NCI-H2196 (cell line): ENCODE results near the gene DCUN1D4.

Experiments
- DNase-seq: peaks from one replicate; lab custom pipeline; 2025; ENCODE audit not compliant: unreplicated experiment; lab: John Stamatoyannopoulos, UW

DCUN1D4 gene

DNA sequence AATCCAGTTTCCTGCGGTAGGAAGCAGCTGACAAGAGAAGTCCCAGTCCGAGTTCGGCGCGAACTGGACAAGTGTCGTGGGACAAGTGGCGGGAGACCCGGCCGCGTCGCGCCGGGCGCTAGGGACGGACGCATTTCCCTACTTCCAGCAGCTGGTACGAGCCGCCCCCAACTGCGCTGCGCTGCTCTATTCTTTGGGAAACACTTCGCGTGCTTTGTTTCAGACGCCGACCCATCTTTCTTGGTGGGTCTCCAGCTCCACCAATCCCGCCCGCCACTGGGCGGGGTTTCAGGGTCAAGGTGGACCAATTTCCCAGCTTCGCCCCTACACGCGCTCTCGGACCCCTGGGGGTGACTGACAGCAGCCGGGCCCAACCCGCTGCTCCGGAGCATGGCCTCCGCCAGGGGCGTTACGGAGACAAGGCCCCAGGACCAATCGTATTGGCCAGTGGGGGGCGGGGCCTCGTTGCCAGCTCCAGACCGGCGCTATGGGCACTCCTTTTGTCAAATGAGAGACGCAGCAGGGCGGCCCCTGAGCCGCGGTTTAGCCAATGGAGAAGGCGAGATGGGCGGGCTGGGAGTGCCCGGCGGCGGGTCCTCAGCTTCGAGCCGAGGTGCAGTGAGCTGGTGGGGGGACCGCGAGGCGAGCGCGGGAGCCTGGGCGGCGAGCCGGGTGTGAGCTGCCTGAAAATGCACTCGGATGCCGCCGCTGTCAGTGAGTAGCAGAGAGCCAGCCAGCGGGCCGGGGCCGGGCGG is at the start of gene DCUN1D4:
TSS of gene DCUN1D4 (plus strand) at position 600 of the 755 bp plus-strand sequence. CDS start at position 690, 90 bp downstream.
- peak; percentile 98 for DNase-seq

DNA sequence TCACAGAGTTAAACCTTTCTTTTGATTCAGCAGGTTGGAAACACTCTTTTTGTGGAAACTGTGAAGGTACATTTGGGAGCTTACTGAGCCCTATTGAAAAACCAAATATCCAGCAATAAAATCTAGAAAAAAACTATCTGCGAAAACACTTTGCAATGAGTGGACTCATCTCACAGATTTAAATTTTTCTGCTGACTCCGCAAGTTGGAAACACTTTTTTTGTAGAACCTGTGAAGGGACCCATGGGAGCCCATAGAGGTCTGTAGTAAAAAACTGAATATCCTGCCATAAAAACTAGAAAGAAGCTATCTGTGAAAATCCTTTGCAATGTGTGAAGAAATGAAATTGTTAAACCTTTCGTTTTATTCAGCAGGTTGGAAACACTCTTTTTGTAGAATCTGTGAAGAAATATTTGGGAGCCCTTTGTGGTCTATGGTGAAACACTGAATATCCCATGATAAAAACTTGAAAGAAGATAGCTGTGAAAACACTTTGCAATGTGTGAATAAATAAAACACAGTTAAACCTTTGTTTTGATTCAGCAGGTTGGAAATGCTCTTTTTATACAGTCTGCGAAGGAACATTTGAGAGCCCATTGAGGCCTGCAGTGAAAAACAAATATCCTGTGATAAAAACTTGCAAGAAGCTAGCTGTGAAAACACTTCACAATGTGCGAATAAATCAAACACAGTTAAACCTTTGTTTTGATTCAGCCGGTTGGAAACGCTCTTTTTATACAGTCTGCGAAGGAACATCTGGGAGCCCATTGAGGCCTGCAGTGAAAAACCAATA is 22.3 kb upstream of the DCUN1D4 start:
- DNase-seq: no peak

DNA sequence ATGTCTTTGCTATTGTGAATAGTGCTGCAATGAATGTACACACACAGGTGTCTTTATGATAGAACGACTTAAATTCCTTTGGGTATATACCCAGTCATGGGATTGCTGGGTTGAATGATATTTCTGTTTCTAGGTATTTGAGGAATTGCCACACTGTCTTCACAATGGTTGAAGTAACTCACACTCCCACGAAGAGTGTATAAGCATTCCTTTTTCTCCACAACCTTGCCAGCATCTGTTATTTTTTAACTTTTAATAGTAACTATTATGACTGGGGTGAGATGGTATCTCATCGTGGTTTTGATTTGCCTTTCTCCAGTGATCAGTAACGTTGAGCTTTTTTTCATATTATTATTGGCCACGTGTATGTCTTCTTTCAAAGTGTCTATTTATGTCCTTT is 17.6 kb upstream of the DCUN1D4 start:
- no peak for DNase-seq

DNA sequence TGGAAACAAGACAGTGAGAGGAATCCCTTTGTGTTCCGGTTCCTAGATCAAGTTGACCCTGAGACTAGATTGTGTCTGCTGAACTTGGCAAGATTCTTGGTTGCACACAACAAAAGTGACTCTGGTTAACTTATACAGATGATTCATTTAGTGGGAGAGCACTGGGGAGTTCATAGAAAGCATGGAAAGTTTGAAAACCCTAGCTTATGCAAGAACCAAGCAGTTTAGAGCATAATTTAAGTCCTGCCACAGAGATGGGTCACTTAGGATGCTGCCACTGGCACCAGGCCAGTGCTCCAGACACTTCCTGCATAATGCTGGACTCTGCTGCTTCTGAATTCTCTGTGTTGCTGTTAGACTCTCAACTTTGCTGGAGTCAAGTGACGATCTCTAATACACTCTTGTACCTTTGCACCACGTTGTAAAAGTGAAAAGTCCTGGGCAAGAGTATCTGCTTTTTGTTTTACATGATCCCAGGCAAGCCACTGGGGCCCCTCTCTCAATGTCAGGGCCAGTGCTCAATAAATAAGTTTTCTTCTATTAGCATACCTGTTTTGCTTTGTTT is 12.7 kb upstream of the DCUN1D4 start:
- DNase-seq: no peak

DNA sequence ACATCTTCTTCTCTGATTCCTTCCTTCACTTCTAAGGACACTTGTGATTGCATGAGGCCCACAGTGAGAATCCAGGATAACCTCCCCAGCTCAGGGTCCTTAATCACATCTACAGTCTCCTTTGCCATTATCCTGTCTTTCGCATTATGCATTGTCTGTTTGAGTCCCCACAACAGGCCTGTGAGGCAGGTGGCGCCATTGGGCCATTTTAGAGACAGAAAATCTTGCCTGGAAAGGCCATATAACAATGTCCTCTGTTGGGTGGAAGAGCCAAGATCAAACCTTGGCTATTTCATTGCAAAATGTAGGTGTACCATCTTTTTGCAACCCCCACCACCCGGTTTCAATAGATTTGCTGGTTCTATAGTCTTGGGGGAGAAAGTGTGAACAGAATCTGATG is 11.8 kb upstream of the DCUN1D4 start:
- DNase-seq: peak; percentile 34

DNA sequence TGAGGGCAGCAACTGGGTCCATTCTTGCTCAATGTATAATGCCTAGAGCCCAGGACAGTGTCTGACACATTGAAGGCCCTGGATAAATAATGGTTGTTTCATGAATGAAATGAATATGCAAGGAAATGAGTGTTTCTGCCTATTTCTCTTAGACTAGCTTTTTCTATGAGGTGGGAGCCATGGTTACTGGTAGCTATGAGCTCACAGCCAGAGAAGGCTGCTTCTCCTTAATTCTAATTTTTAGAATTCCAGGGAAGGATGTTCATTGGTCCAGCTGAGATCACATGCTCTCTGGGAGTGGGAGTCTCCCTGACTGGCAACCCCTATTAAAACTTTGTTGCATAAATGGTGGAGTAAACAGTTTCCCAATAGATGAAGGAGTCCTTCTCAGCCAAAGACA is 9.7 kb upstream of the DCUN1D4 start:
- no peak for DNase-seq

DNA sequence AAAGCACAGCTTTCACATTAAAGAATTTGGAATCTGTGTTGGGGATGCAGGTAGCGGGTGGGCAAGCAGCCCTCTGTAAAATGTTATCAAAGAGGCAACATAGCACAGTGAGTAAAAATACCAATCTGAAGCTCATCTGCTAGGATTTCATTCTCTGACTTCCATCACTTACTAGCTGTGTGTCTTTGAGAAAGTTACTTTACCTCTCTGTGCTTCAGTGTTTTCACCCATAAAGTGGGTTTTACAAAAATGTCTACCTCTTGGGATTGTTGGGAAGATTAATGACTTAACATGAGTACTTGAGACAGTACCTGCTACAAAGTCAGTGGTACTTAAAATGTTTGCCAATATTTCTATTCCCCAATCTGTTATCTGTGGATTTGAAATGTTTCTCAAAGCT is 7.9 kb upstream of the DCUN1D4 start:
- no peak for DNase-seq

DNA sequence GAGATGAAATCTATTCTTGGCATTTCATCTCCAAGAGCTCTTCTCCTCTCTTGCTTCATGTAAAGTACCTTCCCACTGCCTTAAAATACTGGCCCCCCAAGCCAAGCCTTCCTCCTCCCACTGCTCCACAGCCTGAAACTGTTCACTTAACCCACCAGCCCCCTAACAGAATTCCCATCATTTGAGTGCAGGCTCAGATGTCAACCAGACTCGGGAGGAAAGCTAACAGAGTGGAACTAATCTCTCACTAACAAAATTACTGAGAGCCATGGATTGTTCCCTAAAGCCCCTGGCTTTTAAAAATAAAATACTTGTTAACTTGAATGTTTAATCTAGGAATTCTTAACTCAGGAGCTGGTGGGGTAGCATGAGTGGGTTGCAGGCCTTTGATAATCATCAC is 7.1 kb upstream of the DCUN1D4 start:
- DNase-seq: no peak

DNA sequence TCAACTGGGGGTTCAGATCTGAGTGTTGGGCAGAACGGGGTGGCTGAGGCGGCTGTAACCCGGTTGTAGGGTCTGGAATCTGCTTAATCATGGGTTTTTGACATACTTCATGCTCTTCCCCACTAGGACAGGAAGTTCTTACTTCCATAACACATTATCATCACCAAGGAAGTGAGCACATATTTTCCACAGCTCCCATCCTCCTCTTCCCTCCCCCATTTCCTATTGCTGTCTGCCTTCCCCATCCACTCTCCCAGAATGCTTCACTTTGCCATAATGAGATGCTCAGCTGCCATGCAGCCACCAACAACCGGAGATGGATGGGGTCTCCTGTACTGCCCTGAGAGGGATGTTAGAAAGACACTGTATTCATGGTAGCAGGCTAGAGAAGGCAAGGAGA is 6.4 kb upstream of the DCUN1D4 start:
- DNase-seq: no peak

DNA sequence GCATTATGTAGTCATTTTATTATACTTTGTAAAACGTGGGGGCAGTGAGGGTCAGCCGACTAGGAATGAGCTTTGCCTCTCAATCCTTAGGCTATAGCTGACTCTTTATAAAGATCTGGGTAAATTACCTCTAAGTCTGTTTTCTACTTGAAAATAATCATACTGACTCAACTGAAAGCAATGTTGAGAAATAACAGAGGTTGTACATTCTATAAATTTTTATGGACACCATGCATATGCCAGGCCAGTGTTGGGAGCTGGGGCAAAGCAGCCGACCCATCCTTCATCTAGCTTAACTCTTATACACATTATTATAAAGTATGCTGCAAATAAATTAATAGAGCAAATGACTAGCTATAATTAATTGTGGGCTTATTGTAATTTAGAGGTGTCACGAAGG is 2.2 kb upstream of the DCUN1D4 start:
- DNase-seq: no peak

DNA sequence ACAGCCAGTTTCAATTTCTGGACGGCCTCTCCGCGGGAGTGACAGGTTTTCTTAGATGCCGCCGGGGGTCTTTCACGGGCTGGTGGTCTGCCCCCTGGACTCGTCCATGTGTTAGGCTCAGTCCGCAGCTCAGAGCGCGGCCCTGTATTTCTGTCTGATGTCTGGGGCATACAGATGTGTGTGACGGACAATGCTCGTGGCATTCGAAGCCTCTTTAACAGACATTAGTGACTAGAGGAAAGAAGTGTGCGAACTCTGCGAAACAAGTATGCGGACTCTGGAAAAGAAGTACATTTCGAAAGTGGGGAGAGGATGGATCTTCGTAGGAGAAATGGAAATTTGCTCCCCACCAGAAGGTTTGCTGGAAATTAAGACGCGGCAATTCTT is 793 bp upstream of the DCUN1D4 start:
- DNase-seq: no peak

DNA sequence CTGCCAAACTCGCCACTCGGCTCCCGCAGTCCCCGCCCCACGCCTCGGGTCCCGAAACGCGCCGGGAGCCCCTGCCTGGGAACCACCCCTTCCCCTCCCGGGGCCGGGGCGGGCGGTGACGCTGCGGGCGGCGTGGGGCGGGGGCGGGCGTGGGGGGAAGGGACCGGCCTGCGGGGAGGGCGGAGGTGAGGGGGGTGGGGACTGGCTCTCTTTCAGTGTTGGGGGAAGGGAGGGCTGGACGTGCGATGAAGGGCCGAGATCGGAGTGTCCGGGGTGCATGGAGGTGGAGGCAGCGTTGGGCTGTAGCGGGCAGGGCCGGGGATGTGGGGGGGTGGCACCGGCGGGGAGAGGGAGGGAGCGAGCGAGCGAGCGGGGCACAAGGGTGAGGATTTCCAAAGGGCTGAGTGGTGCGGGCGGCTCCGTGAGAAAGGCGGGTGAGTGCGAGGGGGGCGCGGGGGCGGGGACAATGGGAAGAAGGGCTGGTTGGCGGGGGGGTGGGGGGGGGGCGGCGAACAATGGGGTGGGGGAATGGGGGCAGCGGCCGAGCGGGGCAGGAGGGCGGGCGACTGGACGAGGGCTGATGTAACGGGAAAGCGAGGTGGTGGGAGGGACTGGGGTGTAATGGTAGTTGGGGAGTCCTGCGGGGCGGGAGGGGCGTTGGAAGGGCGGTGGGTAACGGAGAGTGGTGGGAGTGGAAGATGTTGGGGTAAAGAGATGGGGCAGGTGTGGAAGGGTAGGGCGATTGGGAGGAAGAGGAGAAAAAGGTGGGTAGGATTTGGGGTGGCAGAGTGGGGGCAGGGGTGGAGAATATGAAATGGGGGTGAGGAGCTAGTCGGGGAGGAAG is 578 bp downstream of the DCUN1D4 start:
- DNase-seq: peak; percentile 57

DNA sequence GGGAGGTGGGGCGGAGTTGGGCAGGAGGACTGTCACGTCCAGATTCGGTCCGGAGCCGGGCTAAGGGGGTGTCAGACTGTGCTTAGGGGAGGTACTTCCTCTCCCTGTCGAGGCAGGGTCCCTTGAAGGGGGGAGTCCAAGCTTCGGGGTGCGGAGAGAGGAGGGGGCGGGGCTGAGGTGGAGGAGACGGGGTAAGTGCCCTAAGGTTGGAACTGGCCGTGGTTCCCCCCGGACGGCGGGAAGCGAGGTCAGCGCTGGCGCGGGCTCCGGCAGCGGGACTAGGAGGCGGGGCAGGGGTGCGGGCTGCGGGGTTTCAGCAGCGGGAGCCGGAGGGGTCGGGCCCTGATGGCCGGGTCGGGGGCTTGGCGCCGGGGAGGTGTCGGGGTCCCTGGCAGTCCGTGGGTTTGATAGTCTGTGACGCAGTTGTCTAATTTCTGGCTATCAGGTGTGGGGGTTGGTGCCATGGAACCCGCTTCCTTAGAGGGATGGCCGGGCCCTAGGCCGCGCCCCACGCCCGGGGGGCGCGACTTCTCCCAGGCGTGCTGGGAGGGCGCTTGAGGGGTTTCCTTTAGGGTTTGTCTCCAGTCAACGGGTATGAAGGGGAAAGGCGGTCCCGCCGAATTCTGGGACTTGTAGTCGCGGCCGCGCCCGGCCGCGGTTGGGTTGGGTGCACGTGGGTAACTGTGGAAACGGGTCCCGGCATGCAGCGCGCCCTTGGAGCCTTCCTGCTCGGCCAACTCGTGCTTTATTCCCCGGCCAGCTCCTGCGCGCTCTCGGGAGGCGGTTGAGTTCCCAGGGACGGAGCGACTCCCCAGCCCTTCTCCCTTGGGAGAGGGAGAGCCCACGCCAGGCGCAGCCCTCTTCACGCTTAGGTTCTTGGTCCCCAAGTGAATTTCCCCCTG is 1.5 kb downstream of the DCUN1D4 start:
- DNase-seq: peak; percentile 91

DNA sequence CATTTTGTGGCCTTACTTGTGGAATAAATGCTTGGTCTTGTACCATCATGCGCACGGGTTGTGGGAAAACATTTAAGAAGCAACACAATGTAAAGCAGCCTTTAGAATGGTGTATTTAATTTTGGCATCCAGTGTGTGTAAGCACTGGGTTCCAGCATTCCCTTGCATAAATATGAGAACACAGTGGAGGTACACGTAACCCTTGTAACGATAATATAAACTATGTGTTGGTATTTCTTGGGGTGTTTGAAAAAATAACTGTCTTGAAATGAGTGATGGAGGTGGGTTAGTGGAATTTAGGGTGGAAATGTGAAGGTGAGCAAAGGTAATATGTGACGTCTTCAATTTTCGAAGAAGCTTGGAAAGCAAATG is 2.1 kb downstream of the DCUN1D4 start:
- DNase-seq: no peak

DNA sequence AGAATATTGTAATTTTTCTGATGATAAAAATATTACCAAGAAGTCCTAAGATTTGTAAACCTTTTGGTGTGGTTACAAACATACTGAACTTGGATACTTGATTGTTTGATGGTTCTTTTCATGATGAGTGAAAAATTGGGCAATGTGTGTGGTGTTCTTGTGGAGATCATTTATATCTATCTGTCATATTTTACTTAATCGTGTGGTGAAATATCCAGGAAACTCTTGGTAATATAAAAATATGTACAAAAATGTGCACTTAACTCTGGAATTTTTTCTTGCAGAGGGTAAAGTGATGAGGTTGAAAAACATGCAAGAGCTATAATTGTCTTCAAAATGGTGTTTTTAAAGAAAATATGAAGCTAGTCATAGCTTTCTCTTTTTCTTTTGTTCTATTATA is 2.8 kb downstream of the DCUN1D4 start:
- no peak for DNase-seq

DNA sequence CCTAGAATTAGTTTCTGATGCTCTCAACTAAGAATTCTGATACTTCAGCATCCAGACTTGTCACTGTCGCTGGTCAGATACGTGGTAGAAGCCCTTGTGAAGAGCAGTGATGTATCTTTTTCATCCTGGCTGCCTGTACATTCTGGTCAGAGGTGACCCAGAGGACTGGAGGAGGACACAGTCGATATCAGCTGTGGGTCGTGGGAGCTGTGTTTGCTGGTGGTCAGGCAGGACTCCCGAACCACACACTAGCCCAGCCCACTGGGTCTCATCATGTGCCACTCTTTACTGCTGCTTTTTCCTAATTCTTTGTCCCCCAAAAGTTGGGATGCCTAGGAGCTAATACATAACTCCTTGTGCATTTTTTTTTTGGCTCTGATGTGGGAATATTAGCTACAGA is 6.5 kb downstream of the DCUN1D4 start:
- no peak for DNase-seq

DNA sequence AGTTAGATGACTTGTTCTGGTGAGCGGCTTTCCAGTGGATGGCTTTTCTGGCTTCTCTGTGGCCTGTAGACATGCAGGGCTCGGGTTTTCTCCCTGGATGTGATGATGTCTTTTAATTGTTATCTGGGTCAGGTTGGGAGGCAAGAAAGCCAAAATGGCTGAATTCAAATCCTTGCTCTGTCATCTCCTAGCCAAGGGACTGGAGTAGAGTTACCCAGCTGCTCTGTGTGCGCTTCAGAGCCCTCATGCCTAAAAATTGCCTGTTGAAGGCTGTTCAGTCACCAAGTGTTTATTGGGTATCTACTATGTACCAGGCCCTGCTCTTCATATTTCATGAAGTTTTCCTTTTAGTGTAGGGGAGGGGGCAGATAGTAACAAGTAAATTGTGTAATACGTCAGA is 7.3 kb downstream of the DCUN1D4 start:
- DNase-seq: no peak

DNA sequence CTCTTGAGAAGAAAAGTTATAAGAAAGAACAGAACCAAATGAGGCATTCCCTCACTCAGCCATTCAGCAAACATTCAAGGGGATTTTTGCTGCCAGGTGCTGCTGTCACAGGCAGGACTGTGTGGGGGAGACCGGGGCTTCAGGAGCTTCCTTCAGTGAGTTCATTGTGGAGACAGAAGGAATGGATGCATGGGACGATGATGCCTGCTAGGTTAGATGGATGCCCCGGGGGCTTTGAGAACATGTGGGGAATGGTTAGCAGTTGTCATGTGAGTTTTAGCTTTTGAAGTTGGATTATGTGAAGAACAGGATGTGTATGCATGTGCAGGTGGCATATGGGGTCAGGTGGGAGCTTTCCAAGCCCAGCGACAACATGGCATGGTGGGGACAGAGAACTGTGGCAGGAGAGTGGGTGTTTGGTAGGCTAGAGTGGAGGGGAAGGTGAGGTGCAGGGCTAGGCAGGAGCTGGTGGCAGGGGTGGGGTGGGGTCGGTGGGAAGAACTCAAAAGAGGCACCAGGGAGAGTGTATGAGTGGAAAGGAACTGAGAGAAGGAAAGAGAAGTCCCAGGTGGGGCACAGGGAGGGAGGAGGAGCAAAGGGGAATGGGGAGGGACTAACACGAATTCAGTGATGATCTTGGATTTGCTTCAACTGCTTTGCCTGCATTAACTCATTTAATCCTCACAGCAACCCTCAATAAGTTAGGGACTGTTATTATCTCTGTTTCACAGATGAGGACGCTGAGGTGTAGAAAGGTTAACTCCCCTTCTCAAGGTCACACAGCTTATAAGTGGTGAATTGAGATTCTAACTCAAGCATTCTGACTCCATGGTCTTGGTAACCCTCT is 8.4 kb downstream of the DCUN1D4 start:
- no peak for DNase-seq

DNA sequence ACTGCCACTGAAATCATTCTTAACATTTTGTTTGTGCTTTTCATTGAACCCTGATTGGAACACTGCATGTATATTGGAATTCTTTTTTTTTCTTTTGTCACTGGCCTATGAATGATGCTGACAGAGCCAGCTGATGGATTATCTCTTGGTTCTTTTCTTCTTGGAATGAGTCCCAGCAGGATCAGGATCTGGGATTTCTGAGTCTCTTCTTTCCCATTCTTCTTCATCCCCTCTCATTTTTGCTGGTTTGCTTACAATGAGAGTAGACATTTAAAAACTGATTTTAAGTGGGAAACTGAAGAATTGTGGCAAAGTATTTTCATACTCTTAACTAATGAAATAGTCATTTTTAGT is 9.0 kb downstream of the DCUN1D4 start:
- no peak for DNase-seq
